Peyer's patch (tissue), 4 donors: Measurements from ENCODE around the gene TEX264.

Source experiments
- CTCF ChIP-seq, 6 experiments: fragments of 450-650 bp in 4 of 6; fragments of 200-600 bp in 2 of 6; sonication (generic) in 1 of 6; IDR thresholded peaks; one replicate each; pipeline ENCODE4 v1.5.1; 2017 to 2019; ENCODE audit warnings: antibody characterized with exemption in 6 of 6, mild to moderate bottlenecking in 3 of 6, moderate library complexity in 1 of 6
- POLR2A ChIP-seq, 2 donors: fragments of 450-650 bp; IDR thresholded peaks; one replicate each; pipeline ENCODE4 v1.5.1; 2017; ENCODE audit warnings: antibody characterized with exemption in 2 of 2, mild to moderate bottlenecking in 2 of 2, moderate library complexity in 2 of 2

GRCh38 chr3:51691949-51692348 lies 20.9 kb downstream of the TEX264 start:
- TF ChIP-seq CTCF (IDR thresholded peaks at IDR 0.05) = no peak
- no peak for TF ChIP-seq POLR2A (IDR thresholded peaks at IDR 0.05)
